A549 (cell line): ENCODE data around the gene PRR13. TPM values are rescaled to one million over a fixed set of nuclear protein-coding genes. Genes with fewer than 3 reads are reported as not detected.

ENCODE experiments used
- ATAC-seq, 2 experiments: fragments of 200-7000 bp in 1 of 2; fragments of >200 bp in 1 of 2; cut with Nextera tagmentation in 1 of 2; cut with Tn5 transposase in 1 of 2; 3 replicates each; pipeline versions ENCODE4 v1.8.0 to v1.9.1; 2018 to 2020; ENCODE audit warnings: mild to moderate bottlenecking in 1 of 2, moderate library complexity in 1 of 2
- CTCF ChIA-PET: fragments of 300-600 bp; sonication (Branson Sonifier 250); formaldehyde crosslinking; extraction: SDS; loops from one replicate; lab custom pipeline; 2021; ENCODE audit warnings: antibody characterized with exemption, inconsistent platforms; lab: Yijun Ruan, JAX
- POLR2A ChIA-PET: fragments of 350-600 bp; formaldehyde crosslinking; extraction: SDS; loops from one replicate; lab custom pipeline; 2021; ENCODE audit warnings: antibody characterized with exemption, inconsistent platforms; lab: Yijun Ruan, JAX
- DNase-seq, 2 experiments: peaks; one replicate each; pipeline versions ENCODE4 v3.0.0 to v3.0.0-alpha.2; 2011 to 2016; ENCODE audit warnings: low read depth in 1 of 2, low spot score in 1 of 2
- FAIRE-seq: peaks from 2 replicates; lab custom pipeline; 2011; peaks lifted over from hg19 to GRCh38; lab: Jason Lieb, UNC
- H3K27ac ChIP-seq, 2 experiments: fragments of >200 bp; sonication (Bioruptor Twin); formaldehyde crosslinking; 3 replicates each; pipeline ENCODE4 v1.5.1; 2016 to 2017
- H3K4me1 ChIP-seq: fragments of >200 bp; sonication (Bioruptor Twin); formaldehyde crosslinking; 3 replicates; pipeline ENCODE4 v1.6.1; 2016
- H3K4me2 ChIP-seq: fragments of >200 bp; sonication (Bioruptor Twin); formaldehyde crosslinking; 3 replicates; pipeline ENCODE4 v1.6.1; 2016
- H3K4me3 ChIP-seq: fragments of >200 bp; sonication (Bioruptor Twin); formaldehyde crosslinking; 3 replicates; pipeline ENCODE4 v1.5.1; 2016
- H3K9me3 ChIP-seq: fragments of >200 bp; sonication (Bioruptor Twin); formaldehyde crosslinking; 3 replicates; pipeline ENCODE4 v1.6.1; 2016
- BHLHE40 ChIP-seq: IDR thresholded peaks from 2 replicates; pipeline ENCODE4 v1.6.1; 2012; ENCODE audit warnings: low read depth, low read length, inconsistent platforms
- CBX2 ChIP-seq: fragments of 200-600 bp; sonication (generic); IDR thresholded peaks from 2 replicates; pipeline ENCODE4 v1.6.1; 2016; ENCODE audit warnings: low read depth, mild to moderate bottlenecking, borderline replicate concordance
- E2F6 ChIP-seq: IDR thresholded peaks from 2 replicates; pipeline ENCODE4 v1.6.1; 2012; ENCODE audit warnings: low read depth, borderline replicate concordance
- EHF ChIP-seq: fragments of 250-450 bp; sonication (Bioruptor Pico); IDR thresholded peaks from 2 replicates; pipeline ENCODE4 v1.5.0; 2020; ENCODE audit warnings: mild to moderate bottlenecking
- HDAC2 ChIP-seq: fragments of 200-600 bp; sonication (generic); IDR thresholded peaks from 2 replicates; pipeline ENCODE4 v1.6.1; 2016
- HEYL ChIP-seq: fragments of 250-450 bp; sonication (Bioruptor Pico); IDR thresholded peaks from 2 replicates; pipeline ENCODE4 v1.8.0; 2021; ENCODE audit warnings: mild to moderate bottlenecking, moderate library complexity
- HMGXB4 ChIP-seq: fragments of 250-450 bp; sonication (Bioruptor Pico); IDR thresholded peaks from 2 replicates; pipeline ENCODE4 v1.5.0; 2021; ENCODE audit warnings: mild to moderate bottlenecking, moderate library complexity, borderline replicate concordance
- HOXB13 ChIP-seq: fragments of 250-450 bp; sonication (Bioruptor Pico); IDR thresholded peaks from 2 replicates; pipeline ENCODE4 v1.5.0; 2020; ENCODE audit warnings: low read depth, mild to moderate bottlenecking, moderate library complexity
- MAX ChIP-seq: IDR thresholded peaks from 2 replicates; pipeline ENCODE4 v1.6.1; 2012
- NR3C1 ChIP-seq: fragments of >200 bp; sonication (Bioruptor Twin); formaldehyde crosslinking; IDR thresholded peaks from 3 replicates; pipeline ENCODE4 v1.6.1; 2017
- RAD21 ChIP-seq, 2 experiments: fragments of >200 bp in 1 of 2; sonication (Bioruptor Twin) in 1 of 2; formaldehyde crosslinking in 1 of 2; IDR thresholded peaks in 1 of 2; conservative IDR thresholded peaks in 1 of 2; 2 replicates in 1 of 2; 3 replicates in 1 of 2; pipeline ENCODE4 v1.6.1; 2012 to 2018; ENCODE audit warnings: inconsistent platforms in 1 of 2
- REST ChIP-seq: fragments of 200-600 bp; sonication (generic); IDR thresholded peaks from 2 replicates; pipeline ENCODE4 v1.6.1; 2016; ENCODE audit warnings: antibody characterized with exemption, mild to moderate bottlenecking, moderate library complexity
- RFX5 ChIP-seq: fragments of 450-650 bp; IDR thresholded peaks from 2 replicates; pipeline ENCODE4 v1.7.1; 2014; ENCODE audit warnings: antibody characterized with exemption, mild to moderate bottlenecking, moderate library complexity
- TFCP2L1 ChIP-seq: fragments of 250-450 bp; sonication (Bioruptor Pico); IDR thresholded peaks from 2 replicates; pipeline ENCODE4 v1.5.0; 2021; ENCODE audit warnings: mild to moderate bottlenecking
- USF2 ChIP-seq: fragments of 450-650 bp; IDR thresholded peaks from 2 replicates; pipeline ENCODE4 v1.6.1; 2014; ENCODE audit warnings: antibody characterized with exemption
- ZNF302 ChIP-seq: fragments of 250-450 bp; sonication (Bioruptor Pico); IDR thresholded peaks from 2 replicates; pipeline ENCODE4 v1.9.0; 2021; ENCODE audit warnings: inconsistent platforms, mild to moderate bottlenecking, moderate library complexity
- ZSCAN20 ChIP-seq: fragments of 250-450 bp; sonication (Bioruptor Pico); IDR thresholded peaks from 2 replicates; pipeline ENCODE4 v1.8.0; 2022; ENCODE audit warnings: mild to moderate bottlenecking, moderate library complexity
- WGBS: methylation state at CpG from one replicate; pipeline ENCODE4 v1.1.6; 2017; ENCODE audit errors: missing lambda C conversion rate; 5-methylcytosine and 5-hydroxymethylcytosine counted together
- polyA plus RNA-seq, 4 experiments: library from polyadenylated mRNA; depleted of rRNA in 3 of 4; stranded (reverse); fragments of >200 nt; fragmentation: RNase III in 1 of 4; extraction: RNeasy Plus Mini Kit Qiagen cat#74134 plus additional on column Dnase treatment in 1 of 4; gene quantifications; 2 replicates in 3 of 4; 3 replicates in 1 of 4; pipeline ENCODE4 v1.2.3, GENCODE V29; 2011 to 2017
- TF ChIP-seq, protein P1 (sequence below): fragments of 150-350 bp; IDR thresholded peaks from 2 replicates; pipeline ENCODE4 v1.6.1; 2014; ENCODE audit warnings: low read depth, mild to moderate bottlenecking, low read length
- TF ChIP-seq, protein P2 (sequence below): fragments of 250-450 bp; sonication (Bioruptor Pico); IDR thresholded peaks from 2 replicates; pipeline ENCODE4 v1.5.0; 2020; ENCODE audit warnings: low read depth, mild to moderate bottlenecking, moderate library complexity

PRR13 gene
- polyA plus RNA-seq, 2 of the 4 experiments (the other 2 are of a cell fraction): 203 to 221 TPM

DNA sequence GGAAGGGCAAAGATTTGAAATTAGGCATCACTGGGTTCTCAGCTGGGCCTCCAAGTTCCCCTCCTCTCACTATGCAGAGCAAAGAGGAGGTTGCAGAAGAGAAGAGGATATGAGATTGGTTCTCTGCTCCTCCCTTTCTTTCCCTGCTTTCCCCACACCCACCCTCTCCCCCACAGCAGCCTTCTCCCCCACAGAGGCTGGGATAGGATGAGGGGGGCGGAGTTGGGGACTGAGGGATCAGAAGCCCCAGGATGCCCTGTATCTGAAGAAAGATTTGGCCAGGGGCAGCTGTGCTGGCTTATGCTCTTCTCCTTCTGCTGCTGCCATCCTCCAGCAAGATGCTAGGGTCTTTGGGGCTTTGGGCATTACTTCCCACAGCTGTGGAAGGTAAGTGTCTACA is 17.9 kb upstream of the PRR13 start, which contains the start of gene AMHR2:
Gene AMHR2, plus strand, starts transcription at position 259 of the 400 bp plus-strand sequence. Its CDS starts 80 bp downstream, at position 339.
- no peak within 1 kb of the TSS for H3K4me3 ChIP-seq
- ChIA-PET POLR2A (no interaction called here), CTCF (interaction anchor here (1.1 to 16.7 kb wide), 6 partner anchors 8 to 97 kb away, joined by 3 to 408 read pairs (median 48); partner anchors contain the start of genes AAAS and SP1)
- DNase-seq: no peak
- no peaks in the 10 kb centered on the region for H3K9me3 ChIP-seq
- peak within 1 kb of the TSS in 1 of 2 experiments; percentile 47; a peak in 2 of 6 replicates for H3K27ac ChIP-seq
- ATAC-seq: no peak
- 100% methylated on average over 1 of the region's 1 CpG for WGBS
- H3K4me2 ChIP-seq: no peak within 1 kb of the TSS
- FAIRE-seq: no peak
- peaks cover 37% of the 10 kb centered on the region for H3K4me1 ChIP-seq
- no peak for TF ChIP-seq HDAC2
- TF ChIP-seq TFCP2L1: no peak
- no peak for TF ChIP-seq E2F6
- TF ChIP-seq, protein P1, sequence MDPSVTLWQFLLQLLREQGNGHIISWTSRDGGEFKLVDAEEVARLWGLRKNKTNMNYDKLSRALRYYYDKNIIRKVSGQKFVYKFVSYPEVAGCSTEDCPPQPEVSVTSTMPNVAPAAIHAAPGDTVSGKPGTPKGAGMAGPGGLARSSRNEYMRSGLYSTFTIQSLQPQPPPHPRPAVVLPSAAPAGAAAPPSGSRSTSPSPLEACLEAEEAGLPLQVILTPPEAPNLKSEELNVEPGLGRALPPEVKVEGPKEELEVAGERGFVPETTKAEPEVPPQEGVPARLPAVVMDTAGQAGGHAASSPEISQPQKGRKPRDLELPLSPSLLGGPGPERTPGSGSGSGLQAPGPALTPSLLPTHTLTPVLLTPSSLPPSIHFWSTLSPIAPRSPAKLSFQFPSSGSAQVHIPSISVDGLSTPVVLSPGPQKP: no peak
- TF ChIP-seq RFX5: no peak
- no peak for TF ChIP-seq NR3C1
- no peak for TF ChIP-seq ZSCAN20 (CRISPR knock-in tag)
- TF ChIP-seq CBX2: no peak
- TF ChIP-seq MAX: no peak
- TF ChIP-seq BHLHE40: no peak
- no peak for TF ChIP-seq EHF (CRISPR knock-in tag)
- TF ChIP-seq HMGXB4 (CRISPR knock-in tag): no peak
- no peak for TF ChIP-seq HEYL (CRISPR knock-in tag)
- TF ChIP-seq RAD21 (conservative IDR thresholded peaks at IDR 0.05 in 1 of 2, IDR thresholded peaks at IDR 0.05 in 1 of 2): no peak
- TF ChIP-seq, protein P2, sequence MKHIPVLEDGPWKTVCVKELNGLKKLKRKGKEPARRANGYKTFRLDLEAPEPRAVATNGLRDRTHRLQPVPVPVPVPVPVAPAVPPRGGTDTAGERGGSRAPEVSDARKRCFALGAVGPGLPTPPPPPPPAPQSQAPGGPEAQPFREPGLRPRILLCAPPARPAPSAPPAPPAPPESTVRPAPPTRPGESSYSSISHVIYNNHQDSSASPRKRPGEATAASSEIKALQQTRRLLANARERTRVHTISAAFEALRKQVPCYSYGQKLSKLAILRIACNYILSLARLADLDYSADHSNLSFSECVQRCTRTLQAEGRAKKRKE (CRISPR knock-in tag): no peak
- no peak for TF ChIP-seq USF2
- no peak for TF ChIP-seq HOXB13 (CRISPR knock-in tag)
- no peak for TF ChIP-seq REST
- no peak for TF ChIP-seq ZNF302 (CRISPR knock-in tag)
